Astrocyte of the hippocampus (primary cell): ENCODE results near the gene RPL19.

Source experiments
- DNase-seq: peaks from one replicate; pipeline ENCODE4 v3.0.0; 2011; ENCODE audit warnings: low read depth, low spot score

Gene RPL19

GRCh38 chr17:39223907-39224777 lies 24.1 kb downstream of the RPL19 start:
- no peak for DNase-seq

DNA sequence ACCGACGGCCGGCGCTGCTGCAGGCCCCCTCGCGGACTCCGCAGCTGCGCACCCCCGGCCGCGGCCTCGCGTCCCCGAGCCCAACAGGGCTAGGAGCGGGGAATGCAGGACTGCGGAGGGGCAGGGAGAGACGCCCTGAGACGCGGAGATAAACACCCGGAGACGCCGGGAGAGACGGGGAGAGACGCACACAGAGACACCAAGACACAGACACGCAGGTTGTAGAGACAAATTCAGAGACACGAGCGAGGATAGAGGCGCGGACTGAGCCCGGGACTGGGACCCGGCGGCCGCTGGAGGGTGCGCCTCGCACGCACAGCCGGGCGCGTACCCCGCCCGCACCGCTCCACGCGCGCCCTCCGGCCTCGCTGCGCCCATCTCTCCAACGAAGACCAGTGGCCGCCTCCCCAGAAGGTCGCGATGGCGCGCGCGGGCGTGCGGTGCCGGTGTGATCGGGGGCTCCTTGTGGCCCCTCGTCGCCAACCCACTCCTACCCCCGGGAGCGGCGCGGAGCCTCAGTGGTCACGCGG lies 24.8 kb downstream of the RPL19 start:
- peak; percentile 33 for DNase-seq

- DNase-seq, result no peak
Observed at GRCh38 chr17:39225308-39225958, 25.4 kb downstream of the RPL19 start, which contains the start of gene STAC2. Gene STAC2 (minus strand): TSS chr17:39225945. CDS start chr17:39225502, 443 bp downstream.

DNA sequence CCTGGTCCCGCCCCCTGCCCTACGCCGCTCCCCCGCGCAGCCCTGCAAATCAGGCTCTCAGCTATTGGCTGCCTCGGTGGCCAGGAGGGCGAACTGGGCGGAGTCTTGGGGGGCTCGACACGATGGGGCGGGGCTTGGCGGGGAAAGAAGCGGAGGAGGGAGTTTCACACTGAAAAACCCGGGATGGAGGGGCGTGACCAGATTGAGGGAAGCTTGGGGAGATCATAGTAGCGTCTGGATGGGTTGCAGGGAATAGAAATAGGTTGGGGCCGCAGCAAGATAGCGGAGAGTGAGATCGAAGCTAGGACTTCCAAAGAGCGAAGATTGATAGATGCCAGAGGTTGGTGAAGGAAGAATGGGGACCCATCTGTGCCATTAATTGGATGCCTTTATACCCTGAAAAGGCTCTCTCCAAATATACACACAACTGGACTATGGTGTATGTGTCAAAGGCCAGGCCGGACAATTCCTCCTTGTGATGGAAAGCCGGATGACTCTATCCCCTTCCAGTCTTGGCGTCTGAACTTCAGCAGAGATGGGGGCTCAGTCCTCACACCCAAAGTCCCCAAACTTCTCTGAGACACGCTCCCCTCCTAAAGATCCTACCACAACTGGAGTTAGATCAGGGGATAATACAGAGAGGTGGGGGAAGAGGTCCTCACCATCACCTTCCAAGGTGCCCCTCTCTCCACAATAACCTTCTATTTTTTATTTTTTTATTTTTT lies 26.0 kb downstream of the RPL19 start:
- DNase-seq, result peak; percentile 70

DNA sequence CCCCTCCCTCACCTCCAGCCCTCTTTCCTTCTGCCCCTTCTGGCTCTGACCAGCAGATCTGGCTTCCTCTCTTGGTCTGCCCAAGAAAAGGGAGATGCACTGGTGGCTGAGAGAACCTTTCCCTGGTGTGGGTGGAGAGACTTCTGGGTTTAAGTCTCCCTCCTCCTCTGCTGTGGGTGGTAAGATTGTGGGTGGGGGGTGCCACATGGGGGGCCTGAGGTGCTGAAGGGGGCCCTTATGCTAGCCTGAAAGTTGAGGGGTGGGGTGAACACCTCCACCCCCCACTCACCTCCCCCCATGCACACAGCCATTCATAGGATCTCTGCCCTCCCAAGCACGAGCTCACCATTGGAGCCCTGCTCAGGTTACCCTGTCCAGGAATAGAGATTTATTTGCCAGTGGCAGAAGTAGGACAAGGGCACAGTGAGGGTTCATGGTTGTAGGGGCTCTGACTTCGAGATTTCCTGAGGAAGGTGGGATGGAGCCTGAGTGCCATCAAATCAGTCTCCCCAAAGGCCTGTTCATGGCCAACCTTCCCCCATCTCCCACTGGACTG lies 27.4 kb downstream of the RPL19 start:
- DNase-seq, result no peak

- DNase-seq, result peak; percentile 52
Observed at GRCh38 chr17:39229274-39229913, 29.3 kb downstream of the RPL19 start.

- DNase-seq, result no peak
Observed at GRCh38 chr17:39230361-39230760, 30.3 kb downstream of the RPL19 start.

GRCh38 chr17:39231091-39231561 lies 31.0 kb downstream of the RPL19 start:
- DNase-seq, result no peak

DNA sequence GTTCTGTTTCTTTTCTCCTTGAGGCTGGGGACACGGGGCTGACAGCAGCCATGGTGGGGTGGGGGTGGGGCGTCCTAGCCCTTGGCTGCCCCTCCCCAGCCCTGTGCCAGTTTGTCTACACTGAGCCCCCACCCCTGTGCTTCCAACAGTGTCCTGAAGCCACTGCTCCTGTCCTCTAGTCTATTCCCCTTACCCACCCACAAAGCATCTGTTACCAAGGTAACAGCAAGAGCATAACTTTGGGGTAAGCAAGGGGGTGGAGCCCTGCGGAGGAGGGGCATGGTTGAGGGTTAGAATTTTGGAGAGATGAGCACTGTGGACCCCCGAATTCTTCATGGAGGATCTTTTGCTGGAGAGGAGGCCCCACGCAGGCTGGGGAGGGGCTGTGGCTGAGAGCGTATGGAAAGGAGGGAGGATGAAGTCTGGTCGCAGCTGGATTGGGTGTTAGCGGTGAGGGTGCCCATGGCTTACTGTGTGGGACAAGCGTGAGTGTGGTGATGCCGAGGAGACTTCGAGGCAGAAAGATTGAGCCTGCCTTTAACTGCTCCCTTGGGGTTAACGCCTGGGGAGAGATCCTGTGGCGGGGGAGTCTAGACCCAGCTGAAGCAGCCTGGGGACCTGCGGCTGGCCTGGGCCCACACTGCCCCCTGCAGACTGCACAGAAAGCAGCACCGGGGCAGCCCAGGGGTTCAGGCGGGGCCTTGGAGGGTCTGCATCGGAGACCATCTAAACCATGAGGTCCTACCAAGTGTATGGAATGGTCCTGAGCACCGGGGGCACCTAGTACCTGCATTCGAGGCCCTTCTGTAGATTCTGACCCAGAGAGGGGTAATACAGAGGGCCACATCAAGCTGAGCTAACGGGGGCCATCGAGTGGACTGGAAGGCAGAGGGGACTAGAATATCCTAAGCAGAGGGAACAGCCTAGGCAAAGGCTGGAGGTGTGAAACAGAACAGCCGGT lies 31.8 kb downstream of the RPL19 start:
- peak; percentile 67 for DNase-seq

GRCh38 chr17:39235555-39236449 lies 35.7 kb downstream of the RPL19 start:
- DNase-seq, result peak; percentile 67

DNA sequence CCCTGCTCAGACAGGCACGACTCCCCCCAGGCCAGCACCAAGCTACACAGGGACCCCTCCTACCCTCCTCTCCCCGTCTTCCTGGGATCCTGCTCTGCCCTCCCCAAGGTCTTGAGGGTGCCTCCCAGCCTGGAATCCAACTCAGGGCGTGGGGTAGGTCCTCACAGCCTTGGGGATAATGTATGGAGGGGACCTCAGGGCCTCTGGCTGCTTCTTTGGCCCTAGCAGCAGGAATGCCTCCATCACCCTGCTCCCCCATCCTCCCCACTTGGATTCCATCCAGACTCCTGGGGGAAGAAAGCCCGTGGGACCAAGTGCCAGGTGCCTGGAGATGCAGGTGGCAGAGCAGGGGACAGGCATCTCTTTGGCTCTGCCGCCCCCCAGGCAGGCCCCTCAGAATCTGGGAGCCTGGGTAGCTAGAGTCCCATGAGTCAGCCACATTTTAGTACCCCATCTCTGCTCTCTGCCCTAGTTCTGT lies 36.4 kb downstream of the RPL19 start:
- no peak for DNase-seq

GRCh38 chr17:39236981-39237441 lies 36.9 kb downstream of the RPL19 start:
- no peak for DNase-seq

GRCh38 chr17:39237586-39237985 lies 37.5 kb downstream of the RPL19 start:
- no peak for DNase-seq

GRCh38 chr17:39238311-39238972 lies 38.4 kb downstream of the RPL19 start:
- DNase-seq, result peak; percentile 51

GRCh38 chr17:39239640-39240314 lies 39.7 kb downstream of the RPL19 start:
- peak; percentile 56 for DNase-seq

DNA sequence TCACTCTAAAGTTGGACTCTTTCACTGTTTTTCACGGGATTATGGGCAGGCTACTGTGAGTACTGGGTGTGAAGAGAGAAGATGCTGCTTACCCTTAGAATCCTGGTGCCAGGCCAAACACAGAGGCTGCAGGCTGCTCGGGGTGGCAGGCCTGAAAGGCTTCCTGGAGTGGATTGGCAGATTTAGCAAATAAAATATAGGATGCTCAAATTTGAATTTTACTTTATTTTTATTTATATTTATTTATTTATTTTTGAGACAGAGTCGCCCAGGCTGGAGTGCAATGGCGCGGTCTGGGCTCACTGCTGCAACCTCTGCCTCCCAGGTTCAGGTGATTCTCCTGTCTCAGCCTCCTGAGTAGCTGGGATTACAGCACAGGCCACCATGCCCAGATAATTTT lies 40.5 kb downstream of the RPL19 start:
- no peak for DNase-seq

- no peak for DNase-seq
Observed at GRCh38 chr17:39243155-39243554, 43.1 kb downstream of the RPL19 start.
